Measurements from ENCODE around the gene MAP1LC3B.
A peak's percentile ranks its signal among the peaks of the same experiment; 100 is the strongest.

MAP1LC3B gene

DNA sequence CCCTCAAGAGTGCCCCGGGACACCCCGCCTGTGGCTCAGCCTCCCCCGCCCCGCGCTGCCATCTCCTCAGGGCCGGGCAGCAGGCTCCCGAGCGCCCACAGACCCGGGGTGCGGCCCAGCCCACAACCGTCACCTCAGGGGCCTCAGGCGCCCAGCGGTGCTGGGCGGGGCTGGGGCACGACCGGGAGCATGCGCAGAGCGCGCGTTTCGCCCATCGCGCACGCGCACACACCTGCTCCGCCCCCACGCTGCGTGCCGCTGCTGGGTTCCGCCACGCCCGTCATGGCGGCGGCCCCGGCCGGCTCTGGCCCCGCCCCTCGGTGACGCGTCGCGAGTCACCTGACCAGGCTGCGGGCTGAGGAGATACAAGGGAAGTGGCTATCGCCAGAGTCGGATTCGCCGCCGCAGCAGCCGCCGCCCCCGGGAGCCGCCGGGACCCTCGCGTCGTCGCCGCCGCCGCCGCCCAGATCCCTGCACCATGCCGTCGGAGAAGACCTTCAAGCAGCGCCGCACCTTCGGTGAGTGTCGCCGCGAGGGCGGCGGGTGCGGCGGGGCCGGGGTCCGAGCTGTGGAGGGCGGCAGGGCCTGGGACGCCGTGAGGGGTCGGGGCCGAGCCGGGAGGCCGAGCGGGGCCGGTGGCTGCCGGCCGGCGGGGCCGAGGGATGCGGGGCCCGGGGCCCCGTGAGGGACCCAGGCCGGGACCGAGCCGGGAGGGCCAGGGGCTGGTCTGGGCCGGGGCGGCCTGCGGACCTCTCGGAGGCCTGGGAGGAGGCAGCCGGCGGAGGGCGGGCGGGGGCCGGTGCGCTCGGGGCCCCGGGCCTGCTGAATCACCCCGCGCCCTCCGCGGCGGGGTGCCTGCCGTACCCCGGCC, at the start of gene MAP1LC3B:
Gene MAP1LC3B (plus strand): TSS at position 387 of the 871 bp plus-strand sequence. CDS start 92 bp downstream, at position 479.
- DNase-seq: peak; percentile 67

DNA sequence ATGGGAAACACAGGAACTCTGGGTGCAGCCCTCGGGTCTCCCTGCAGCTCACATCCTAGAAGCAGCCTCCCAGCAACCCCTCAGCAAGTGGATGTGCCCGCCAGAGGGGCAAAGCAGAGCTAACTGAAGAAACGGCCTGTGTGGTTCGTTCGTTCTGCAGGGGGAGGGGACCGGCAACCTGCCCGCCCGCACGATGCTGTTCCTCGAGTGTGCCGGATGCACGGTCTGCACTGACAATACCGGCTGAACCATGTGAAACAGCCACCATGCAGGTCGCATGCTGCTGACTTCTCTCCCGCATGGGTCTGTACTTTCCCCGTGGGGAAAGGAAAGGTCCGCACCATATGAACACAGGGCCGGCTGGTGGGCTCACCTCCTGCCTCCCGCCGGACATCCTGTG, 49.6 kb upstream of the MAP1LC3B start:
- no peak for DNase-seq

DNA sequence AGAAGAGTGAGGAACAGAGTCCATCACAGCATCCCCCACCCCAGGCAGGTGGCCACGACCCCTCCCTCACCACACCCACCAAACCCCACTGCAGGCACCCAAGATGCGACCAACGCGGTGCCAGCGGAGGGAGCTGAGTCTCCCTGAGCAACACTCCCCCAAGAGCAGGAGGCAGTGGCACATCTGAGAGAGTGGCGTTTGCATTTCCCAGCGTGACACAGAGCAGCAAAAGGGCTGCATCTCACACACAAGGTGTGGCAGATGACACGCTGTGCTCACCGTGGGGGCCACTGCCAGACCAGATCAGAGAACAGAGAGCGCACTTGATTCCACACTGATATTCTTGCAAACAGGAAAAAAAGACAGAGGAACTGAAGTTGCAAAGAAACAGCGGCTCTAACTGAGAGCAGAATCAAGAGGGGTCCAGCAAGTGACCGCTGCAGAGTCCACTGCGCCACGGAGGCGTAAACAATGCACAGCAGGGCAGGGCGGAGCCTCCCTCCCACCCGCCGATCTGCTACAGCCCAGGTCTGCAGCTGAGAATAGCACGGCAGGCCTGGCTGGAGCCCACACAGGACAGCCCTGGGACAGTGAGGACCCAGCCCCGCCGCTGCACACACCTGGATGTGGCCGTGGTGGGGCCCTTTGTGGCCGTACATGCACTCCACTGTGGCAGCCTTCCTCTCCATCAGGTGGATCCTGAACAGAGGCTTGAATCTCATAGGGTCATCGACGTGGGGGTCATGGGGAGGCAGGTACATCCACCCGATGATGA, 49.0 kb upstream of the MAP1LC3B start:
- DNase-seq: no peak

DNA sequence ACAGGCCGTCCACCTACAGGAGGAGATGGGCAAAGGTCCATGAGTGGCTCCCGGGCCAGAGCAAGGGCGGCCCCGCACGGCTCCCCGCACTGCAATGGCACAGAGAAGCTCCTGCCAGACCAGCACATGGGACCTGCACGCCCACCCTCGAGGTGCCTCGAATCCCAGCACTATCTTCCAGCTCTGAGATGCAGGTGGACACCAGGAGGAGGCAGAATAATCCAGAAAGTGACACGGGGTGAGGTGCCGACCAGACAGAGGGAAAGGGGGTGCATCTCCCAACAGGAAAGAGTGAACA, 48.4 kb upstream of the MAP1LC3B start:
- no peak for DNase-seq

DNA sequence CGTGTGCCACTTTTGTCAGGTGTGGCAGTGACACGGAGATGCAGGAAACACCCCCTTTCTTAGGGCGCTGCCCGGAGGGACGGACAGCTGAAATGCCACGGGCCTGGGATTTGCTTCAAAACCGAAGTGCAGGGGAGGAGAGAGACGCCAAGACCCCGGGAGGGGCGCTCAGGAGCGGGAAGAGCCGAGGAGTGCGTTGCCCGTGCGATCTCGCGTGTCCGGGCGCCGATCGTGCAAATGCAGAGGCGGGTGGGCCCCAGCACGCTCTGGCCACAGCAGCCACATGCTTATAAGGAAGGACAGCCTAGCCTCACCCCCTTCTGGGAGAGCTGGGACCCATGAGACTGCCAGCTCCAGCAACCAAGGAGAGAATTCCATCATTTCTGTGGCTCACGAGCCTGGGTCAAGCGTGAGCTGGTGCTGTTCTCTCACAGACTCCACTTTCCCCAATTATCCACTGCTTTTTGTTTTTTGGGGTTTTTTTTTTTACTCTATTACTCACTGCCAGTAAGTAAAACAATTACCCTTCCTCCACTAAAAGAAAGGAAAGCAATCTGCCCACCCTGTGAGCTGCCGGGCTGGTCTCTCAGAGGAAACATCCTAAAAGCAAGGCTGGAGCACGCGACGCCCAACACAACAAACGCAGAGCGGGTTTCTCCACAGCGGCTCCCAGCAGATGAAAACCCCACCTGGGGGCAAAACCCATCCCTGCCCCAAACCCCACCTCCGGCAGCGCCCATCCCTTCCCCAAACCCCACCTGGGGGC, 47.8 kb upstream of the MAP1LC3B start:
- DNase-seq: no peak

DNA sequence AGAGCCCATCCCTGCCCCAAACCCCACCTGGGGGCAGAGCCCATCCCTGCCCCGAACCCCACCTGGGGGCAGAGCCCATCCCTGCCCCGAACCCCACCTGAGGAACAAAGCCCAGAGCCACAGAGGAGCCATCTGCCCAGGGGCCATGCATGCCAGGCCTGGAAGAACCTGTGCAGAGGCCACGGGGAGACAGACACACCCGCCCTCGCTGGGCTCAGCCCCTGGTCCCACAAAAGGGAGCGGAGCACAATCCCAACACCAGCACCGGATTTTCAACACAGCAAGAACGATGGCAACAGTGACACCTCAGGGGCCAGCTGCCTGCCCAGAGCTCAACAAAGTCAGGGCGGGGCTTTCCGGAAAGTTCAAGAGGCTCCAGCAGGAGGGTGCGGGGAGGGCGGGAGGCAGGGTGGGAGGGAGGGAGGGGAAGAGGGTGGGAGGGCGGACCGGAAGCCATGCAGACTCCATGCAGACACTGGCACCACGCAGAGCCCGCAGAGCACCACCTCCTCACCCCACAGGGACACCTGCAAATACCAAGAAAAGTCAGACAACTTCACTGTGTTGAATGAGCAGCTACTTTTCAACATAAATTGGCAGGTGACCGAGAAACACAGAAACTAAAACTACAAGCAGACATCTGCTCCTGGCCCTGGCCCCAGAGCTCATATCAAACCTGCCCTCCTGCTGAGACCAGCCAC, 47.1 kb upstream of the MAP1LC3B start:
- no peak for DNase-seq

DNA sequence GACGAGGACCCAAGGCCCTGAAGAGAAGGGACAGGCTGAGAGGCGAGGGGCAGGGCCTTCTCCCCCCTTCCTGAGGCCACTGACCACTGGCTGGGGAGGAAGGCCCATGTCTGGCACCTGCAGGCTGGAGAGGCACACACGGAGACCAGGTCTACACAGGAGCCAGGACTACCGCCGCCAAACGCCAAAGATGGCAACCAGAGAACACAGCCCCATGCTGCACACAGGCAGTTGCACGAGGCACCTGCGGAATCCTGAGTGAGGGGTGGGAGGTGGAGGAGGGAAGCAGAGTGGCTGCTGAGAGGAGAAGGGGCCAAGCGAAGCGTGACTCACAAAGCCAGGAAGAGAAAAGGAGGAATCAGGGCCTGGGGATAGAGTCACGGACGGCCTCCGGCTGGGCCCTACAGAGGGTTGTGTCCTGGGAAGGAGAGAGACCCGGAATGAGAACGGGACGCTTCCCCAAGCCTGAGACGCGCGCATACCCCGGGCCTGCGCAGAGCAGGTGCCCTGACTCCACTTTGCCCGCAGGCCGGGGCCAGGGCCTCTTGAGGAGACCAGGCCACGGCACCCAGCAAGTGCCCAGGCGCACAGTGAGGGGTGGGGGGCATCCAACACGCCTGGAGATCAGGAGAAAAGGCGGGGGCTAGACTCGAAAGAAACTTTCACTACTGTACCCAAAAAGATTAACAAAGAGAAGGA, 46.3 kb upstream of the MAP1LC3B start:
- no peak for DNase-seq

DNA sequence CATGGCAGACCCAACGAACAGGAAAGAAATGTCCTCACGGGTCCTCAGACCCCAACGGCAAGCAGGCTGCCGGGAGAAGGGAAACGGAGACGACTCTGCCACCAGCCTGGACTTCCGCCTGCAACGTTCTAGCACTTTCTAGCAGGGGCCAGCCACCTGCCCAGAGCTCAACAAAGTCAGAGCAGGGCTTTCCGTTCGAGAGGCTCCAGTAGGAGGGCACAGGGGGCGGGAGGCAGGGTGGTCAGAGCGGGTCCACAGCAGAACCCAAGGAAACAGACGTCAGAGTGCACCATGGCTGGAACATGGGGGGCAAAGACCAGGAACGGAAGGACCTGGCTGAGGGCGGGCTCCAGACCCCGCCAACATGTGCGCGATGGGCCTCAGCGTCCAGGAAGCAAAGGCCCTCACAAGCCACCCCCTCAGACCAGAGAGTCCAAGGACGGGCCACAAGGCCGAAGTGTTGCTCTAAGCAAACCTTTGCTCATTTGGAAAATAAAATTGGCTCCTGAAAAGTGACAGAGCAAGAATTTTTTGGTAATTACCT, 45.5 kb upstream of the MAP1LC3B start:
- no peak for DNase-seq

DNA sequence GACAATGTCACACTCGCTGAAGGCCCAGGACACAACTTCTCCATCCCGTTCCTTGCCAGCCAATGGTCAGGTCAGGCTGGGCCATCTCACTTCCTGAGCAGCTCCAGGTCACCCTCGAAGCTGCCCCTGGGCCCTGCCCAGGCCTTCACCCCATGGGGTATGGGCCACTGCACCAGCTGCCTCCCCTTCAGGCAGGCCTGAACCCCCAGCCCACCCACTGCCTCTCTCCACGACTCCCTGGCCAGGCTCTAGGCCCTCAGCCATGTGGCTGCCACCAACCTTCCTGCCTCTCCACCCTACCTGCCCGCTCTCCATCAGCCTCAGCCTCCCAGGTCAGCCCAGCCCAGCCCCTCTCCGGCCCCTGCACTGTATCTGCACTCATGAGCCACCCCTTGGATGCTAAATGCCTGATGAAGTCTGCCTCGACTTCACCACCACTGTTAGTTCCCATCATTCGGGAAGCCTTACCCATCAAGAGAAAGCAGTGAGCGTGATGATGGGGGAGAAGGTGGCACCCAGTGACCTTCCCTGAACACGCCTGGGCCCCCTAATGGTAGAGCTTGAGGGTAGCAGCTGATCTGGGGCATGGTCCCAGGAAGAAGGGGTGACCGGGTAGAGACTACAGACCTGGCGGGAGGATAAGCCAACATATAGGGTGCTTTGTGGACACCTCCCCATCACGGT, 44.1 kb upstream of the MAP1LC3B start:
- no peak for DNase-seq

DNA sequence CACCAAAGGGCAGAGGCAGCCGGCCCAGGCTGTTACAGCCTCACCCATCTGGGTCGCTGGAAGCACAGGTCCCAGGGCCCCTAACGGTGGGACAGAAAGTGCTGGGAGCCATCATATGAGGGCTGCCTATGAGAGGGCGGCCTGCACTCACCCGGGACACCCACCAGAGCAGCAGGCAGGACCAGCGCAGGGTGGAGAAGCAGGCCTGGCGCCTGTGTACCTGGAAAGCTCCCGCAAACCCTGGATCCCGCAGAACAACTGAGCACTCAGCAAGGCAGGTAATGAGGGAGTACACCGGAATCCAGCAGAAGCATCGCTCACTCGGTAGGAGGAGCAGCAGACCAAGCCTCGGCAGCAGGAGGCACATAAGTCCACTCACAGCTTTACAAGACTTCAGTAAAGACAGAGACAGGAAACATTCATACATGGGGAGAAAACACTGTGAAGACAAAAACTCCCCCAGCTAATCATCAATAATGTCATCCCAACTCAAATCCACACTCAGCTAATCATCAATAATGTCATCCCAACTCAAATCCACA, 43.4 kb upstream of the MAP1LC3B start:
- no peak for DNase-seq

DNA sequence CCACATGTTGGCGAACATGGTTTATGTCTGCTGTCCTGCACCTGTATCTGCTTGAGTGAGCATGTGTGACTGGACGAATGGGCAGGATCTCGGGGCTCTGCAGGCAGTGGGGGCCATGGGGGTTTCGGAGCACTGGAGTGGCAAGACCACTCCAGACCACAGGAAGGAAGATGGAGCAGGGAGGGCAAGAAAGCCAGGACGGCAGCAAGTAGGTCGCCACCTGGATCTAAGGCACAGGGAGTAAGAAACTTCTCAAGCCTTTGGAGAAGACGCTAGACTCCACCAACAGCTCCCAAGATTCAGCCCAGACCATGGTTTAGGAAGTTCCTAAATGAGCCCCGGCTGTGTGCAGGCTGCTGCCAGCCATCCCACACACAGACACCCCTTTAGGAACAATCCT, 42.1 kb upstream of the MAP1LC3B start:
- DNase-seq: no peak

DNA sequence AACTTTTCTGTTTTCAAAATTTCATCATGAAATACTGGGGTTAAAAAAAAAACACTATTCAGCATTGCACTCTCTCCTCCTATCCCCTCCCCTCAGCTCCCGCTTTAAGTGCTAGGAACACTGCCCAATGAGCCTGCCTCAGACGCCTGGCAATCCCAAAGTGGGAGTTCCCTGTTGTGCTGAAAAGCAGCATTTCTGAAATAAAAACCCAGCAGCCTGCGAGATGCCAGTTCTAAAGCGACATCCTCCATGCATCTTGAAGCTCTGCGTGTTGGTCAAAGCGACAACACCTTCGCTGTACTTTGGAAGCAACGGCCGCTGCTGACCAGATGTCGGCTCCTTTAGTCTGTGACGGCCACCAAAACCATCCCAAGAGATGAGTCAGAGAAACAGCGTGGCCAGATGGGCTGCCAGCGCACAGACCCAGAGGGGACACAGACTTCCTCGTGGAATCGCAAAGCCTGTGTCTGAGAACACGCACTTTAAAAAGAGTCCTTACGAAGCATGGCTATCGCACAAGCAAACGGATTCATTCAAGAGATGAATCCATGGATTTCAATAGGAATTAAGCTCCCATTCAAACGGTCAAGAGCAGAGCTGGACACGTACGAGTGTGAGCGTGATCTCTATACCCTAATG, 41.3 kb upstream of the MAP1LC3B start:
- DNase-seq: no peak

DNA sequence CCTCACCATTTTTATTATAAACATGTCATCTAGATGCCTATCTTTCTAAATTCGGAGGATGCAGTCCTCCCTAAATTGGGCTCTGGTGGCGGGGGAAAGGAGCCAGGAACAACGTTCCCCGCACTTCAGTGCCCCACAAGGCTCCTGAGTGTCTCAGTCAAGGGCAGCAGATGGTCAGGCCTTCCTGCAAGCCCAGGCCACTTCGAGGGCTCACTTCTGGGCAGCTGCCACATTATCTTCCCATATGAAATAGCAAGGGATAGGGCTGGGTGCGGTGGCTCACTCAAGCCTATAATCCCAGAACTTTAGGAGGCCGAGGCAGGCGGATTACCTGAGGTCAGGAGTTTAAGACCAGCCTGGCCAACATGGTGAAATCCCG, 40.8 kb upstream of the MAP1LC3B start:
- no peak for DNase-seq

DNA sequence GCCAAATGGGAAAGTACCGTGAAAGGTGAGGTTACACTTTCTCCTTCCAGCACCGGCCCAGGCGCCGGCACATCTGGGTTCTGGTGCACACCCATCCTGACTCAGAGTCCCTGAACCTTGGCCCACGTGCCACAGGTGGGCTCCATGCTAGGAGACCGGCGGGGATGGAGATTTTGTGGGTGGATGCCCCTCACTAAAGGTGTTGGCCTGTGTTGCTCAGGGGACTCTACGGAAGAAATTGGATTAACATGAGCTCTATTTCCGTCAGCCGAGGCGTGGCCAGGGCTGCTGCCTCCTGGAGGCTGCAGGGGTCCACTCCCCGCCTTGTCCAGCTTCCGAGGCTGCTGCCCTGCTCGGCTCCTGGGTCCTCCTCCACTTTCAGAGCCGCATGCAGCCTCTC, 39.3 kb upstream of the MAP1LC3B start:
- no peak for DNase-seq

DNA sequence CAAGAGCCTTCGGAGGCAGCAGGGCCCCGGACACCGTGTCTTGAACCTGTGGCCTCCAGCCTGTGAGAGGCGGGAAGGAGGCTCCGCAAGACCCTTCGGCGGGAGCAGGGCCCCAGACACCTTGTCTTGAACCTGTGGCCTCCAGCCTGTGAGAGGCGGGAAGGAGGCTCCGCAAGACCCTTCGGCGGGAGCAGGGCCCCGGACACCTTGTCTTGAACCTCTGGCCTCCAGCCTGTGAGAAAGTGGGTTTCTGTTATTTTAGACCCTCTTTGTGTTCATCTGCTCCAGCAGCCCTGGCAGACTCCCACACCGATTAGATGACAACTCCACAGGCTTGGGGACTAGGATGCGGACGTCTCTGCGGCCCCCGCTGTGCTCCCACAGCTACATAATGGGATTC, 38.5 kb upstream of the MAP1LC3B start:
- no peak for DNase-seq

DNA sequence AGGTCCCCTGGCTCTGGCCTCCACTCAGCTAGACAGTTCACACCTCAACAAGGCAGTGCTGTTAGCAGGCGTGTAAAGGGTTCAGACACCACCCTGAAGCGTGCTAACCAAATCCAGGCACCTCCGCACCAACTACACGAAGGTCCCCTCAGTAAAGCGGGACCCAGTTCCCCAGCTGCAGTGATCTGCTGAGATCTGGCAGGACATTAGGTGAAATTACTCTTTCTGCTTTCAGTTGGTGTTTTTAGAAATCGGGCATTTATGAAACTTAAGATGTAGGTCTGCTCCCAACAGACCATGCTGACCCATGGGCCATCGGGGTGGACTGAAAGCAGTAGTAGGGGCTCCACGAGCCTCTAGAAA, 35.7 kb upstream of the MAP1LC3B start:
- DNase-seq: no peak

DNA sequence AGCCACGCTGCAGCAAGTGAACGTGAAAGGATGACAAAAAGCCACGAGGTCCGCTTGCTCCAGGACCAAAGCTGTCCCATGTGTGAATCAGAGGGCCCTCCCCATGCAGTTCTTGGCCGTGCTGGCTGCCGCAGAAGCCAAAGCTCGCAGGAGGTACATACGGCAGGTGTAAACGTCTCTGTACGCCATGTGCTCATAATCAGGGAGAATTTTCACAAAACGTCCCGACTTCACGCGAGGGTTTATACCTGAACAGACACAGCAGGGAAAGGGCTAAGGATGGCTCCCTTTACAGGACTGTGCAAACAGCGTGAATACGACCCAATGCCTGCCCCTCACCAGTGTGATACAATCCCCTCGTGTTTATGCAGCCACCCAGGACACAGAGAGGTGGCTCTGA, 33.9 kb upstream of the MAP1LC3B start:
- DNase-seq: no peak

DNA sequence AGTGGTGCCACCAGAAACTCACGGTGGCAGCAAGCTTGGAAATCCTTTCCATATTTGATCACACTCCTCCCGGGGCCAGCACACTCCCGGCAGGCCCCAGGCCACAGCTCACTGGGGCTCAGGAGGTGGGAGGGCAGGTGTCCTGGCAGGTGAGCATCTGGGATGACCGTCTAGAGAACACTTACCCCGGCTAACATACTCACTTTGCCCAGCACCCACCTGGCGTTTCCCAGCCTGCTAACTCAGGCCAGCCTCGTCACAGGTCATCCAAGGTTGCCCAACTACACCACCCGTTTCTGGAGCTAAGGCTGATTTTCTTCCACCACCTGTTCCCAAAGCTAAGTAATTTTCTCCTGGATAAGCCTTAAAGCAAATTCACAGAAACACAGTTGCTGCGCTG, 33.4 kb upstream of the MAP1LC3B start:
- DNase-seq: no peak

DNA sequence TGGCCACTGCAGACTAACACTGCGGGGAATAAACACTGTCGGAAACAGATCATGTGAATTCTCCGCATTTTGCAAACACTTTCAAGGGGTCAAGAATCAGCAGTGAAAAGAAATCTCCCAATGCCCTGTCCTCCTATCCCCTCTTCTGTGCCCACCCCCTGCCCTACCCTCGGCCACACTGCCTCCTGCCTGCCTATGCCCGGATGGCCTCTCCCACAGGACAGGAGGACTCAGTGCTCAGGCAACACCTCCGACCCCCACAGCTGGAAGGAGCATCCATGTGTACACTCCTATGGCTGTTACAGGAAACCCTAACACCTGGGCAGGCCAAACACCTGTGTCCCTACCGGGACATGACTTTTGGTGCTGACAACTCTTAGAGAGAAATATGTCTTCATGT, 33.0 kb upstream of the MAP1LC3B start:
- DNase-seq: no peak

DNA sequence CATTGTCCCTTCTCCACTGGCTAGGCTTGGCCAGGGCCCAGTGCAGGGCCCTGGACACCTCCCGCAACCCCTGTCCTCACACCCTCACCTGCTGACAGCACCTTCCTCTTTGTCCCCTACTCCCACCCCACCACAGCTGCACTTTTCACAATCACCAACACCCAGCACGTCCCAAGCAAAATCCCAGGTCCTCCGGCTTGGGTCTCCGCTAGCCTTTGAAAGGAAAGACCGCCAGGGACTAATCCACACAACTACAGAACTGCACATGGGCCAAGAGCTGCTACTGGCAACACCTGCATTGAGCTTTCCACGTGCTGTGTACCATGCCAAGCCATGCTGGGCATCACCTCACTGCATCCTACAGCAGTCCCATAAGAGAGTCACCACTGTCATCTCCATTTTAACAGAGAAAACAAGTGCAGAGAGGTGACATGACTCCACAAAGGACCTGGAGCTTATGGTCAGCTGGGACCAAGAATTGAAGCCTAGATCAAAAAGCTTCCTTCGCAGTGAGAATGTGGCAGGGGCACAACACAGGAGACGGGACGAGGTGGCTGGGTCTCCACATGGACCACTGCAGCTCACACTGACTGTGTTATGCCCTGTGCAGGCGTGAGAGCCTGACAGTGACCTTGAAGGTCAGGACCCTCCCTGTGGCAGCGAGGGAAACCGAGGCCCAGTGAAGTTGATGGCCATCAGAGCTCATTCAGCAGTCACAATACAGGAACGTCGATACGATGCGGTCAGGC, 31.1 kb upstream of the MAP1LC3B start:
- DNase-seq: no peak
